HG02588 (cell line): Measurements from ENCODE around the gene PCSK4.

ENCODE experiments used
- ATAC-seq: cut with Tn5 transposase; IDR thresholded peaks from one replicate; pipeline ENCODE4 v1.9.1; 2021; ENCODE audit warnings: mild to moderate bottlenecking, moderate library complexity; ENCODE audit not compliant: unreplicated experiment

PCSK4 gene

DNA sequence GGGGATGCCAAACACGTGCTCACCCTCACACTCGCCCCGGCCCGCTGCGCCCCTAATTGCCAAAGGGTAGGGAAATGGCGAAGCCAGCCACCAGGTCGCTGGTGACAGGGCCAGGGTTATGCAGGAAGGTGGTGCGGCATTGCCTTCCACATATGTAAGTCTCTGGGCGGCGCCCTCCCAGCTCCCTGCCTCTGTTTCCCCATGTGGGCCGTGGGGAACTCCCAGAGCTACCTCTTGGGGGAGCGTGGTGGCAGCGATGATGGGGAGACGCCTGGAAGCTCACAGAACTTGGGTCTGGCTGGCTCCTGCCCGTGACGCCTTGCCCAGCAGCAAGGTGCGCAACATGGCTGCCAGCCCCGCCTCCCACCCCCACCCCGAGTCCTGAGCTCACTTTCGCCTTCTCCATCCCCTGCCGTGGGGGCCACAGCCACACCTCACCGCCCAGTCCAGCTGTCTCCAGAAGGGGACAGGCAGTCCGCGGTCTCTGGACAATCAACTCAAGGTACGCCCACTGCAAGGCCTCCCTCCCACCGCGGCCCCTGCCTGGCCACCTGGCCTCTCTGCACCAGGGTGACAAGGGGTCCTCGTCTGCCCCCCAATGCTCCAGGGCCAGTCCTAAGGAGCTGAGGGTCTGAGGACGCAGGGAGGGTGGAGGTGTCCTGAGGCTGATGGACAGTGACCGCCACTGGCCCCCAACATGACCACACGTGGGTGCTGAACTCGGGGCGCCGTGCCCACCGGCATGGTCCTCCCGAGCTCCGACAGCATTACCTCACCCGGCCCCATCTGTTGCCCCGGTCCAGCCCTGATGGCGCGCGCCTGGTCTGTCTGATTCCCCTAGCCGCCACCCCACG, 17.7 kb downstream of the PCSK4 start:
- no peak for ATAC-seq

DNA sequence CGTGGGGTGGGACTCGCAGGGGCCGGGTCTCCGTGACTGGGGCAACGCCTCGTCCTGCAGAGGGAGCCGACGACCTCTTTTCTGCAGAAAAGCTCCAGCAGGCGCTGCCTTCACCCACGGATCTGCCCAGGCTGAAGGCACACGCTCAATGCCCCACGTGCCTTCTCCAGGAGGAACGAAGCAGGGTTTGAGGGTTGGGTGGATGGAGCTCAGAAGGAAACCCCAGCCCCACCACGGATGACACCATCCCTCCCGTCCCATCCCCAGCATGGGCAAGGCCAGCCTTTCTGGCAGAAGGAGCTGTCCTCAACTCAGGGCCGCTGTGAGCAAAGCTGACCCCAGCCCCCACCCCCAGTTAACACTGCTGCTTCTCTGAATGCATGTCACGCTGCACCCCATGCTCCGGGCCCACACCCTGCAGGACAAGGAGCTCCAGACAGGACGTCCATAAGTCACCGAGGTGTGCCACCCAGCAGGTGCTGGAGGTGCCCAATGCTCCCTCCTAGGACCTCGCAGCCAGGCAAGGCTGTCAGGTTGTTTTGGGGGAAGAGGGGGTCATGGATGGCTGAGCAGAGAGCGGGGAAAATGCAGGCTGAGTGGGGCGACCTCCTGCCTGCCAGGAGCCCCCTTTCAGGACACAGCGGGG, 18.5 kb downstream of the PCSK4 start:
- ATAC-seq: no peak

DNA sequence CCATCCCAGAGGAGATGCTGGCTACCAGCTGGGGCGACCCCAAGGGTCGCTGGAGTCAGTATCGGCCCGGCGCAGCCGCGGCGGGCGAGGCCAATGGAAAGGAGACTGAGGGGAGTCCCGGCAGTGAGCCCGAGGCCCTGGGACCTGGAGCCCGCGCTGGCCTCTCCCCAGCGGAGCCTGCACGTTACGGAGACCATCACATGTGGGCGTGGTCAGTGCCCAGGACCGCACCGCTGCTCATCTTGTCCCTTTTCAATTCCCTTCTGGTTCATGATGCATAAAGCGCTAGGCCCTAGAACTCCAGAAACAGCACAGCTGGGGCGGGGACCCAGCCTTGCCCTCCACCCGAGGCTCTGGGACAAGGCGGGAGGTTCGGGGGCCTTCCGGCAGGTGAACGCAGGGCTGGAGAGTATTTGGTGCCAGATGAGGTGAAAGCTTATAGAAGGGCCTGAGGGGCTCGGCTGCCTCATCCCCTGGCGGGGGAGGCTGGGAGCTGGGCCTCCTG, 19.1 kb downstream of the PCSK4 start:
- ATAC-seq: no peak

DNA sequence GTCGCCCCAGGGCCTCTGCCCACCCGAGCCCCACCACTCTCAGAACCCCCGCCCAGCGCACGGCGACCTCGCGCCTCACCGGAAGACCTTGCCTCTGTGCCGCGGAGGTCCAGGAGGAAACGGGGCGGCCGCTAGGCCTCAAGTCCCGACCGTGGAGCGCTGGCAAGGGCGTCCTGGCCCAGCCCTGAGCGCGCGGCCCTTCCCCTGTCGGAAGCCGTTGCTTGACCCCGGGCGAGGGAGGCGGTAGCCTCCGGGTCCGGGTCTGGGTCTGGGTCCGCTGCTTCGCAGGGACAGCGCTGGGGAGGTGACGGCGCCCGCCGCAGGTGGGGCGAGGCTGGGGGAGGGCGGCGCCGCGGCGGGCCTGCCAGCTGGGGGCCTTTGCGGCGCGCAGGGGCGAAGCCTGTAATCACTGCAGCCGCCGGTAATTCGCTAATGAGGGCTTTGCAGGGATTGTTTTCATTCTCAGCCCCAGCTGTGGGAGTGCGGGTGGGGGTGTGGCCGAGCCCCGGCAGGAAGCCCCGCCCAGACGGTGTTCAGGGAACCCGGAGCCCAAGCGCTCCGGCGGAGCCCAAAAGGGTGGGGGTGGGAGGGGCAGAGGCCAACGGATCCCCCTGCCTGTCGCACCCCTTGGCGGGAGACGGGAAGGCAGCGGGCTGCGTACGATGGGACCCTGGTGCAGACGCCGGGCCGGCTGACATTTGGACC, 19.7 kb downstream of the PCSK4 start:
- ATAC-seq: no peak

DNA sequence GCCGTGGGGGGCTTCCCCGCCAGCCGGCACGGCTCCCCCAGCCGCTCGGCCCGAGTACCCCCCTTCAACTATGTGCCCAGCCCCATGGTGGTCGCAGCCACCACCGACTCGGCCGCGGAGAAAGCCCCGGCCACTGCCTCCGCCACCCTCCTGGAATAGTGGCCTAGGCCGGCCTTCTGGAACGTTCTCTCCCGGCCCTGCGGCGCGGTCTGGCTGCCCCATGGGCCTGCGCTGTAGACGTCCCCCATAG, 20.2 kb downstream of the PCSK4 start:
- no peak for ATAC-seq

DNA sequence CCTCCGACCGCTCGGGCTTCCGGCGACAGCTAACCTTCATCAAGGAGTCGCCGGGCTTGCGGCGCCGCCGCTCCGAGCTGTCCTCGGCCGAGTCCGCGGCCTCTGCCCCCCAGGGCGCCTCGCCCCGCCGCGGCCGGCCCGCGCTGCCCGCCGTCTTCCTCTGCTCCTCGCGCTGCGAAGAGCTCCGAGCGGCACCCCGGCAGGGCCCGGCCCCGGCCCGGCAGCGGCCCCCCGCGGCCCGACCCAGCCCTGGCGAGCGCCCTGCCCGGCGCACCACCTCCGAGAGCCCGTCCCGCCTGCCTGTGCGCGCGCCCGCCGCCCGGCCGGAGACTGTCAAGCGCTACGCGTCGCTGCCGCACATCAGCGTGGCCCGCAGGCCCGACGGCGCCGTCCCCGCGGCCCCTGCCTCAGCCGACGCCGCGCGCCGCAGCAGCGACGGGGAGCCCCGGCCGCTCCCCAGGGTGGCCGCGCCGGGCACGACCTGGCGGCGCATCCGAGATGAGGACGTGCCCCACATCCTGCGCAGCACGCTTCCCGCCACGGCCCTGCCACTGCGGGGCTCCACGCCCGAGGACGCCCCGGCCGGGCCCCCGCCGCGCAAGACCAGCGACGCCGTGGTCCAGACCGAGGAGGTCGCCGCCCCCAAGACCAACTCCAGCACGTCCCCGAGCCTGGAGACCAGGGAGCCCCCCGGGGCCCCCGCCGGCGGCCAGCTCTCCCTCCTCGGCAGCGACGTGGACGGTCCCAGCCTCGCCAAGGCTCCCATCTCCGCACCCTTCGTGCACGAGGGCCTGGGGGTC, 20.7 kb downstream of the PCSK4 start:
- no peak for ATAC-seq

DNA sequence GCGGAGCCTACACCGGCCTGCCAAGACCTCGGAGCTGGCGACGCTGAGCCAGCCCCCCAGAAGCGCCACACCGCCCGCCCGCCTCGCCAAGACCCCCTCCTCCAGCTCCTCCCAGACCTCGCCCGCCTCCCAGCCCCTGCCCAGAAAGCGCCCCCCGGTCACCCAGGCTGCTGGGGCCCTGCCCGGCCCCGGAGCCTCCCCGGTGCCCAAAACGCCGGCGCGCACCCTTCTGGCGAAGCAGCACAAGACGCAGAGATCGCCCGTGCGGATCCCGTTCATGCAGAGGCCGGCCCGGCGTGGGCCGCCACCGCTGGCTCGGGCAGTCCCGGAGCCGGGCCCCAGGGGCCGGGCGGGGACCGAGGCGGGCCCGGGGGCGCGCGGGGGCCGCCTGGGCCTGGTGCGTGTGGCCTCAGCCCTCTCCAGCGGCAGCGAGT, 21.3 kb downstream of the PCSK4 start:
- ATAC-seq: no peak

DNA sequence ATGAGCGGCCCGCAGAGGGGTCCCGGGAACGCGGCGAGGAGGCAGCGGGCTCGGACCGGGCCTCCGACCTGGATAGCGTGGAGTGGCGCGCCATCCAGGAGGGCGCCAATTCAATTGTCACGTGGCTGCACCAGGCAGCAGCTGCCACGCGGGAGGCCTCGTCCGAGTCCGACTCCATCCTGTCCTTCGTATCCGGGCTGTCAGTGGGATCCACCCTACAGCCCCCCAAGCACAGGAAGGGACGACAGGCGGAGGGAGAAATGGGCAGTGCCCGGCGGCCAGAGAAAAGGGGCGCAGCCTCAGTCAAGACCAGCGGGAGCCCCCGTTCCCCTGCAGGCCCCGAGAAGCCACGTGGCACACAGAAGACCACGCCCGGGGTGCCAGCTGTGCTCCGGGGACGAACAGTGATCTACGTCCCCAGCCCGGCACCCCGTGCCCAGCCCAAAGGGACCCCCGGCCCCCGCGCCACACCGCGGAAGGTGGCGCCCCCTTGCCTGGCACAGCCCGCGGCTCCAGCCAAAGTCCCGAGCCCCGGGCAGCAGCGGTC, 21.8 kb downstream of the PCSK4 start:
- no peak for ATAC-seq

DNA sequence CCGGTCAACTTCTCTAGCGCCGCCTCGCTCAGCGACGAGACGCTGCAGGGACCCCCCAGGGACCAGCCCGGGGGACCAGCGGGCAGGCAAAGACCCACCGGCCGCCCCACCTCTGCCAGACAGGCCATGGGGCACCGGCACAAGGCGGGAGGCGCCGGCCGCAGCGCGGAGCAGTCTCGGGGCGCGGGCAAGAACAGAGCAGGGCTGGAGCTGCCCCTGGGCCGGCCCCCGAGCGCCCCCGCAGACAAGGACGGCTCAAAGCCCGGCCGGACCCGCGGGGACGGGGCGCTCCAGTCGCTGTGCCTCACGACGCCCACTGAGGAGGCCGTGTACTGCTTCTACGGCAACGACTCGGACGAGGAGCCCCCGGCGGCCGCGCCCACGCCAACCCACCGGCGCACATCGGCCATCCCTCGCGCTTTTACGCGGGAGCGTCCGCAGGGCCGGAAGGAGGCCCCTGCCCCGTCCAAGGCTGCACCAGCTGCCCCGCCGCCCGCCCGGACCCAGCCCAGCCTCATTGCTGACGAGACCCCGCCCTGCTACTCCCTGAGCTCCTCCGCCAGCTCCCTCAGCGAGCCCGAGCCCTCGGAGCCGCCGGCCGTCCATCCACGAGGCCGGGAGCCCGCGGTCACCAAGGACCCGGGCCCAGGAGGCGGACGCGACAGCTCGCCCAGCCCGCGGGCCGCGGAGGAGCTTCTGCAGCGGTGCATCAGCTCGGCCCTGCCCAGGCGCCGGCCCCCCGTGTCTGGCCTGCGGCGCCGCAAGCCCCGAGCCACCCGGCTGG, 22.5 kb downstream of the PCSK4 start:
- ATAC-seq: no peak

DNA sequence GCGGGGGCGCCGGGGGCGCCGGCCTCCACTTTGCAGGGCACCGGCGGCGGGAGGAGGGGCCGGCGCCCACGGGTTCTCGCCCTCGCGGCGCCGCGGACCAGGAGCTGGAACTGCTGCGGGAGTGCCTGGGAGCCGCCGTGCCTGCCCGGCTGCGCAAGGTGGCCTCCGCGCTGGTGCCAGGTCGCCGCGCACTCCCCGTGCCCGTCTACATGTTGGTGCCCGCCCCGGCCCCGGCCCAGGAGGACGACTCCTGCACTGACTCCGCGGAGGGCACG, 23.0 kb downstream of the PCSK4 start:
- no peak for ATAC-seq

DNA sequence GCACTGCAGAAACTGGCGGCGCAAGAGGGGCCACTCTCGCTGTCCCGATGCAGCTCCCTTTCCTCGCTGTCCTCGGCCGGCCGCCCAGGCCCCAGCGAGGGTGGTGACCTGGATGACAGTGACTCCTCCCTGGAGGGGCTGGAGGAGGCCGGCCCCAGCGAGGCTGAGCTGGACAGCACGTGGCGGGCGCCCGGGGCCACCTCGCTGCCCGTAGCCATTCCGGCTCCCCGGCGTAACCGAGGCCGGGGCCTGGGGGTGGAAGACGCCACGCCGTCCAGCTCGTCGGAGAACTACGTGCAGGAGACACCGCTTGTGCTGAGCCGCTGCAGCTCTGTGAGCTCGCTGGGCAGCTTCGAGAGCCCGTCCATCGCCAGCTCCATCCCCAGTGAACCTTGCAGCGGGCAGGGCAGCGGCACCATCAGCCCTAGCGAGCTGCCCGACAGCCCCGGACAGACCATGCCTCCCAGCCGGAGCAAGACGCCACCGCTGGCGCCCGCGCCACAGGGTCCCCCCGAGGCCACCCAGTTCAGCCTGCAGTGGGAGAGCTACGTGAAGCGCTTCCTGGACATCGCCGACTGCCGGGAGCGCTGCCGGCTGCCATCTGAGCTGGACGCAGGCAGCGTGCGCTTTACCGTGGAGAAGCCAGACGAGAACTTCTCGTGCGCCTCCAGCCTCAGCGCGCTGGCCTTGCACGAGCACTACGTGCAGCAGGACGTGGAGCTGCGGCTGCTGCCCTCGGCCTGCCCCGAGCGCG, 23.5 kb downstream of the PCSK4 start:
- no peak for ATAC-seq

DNA sequence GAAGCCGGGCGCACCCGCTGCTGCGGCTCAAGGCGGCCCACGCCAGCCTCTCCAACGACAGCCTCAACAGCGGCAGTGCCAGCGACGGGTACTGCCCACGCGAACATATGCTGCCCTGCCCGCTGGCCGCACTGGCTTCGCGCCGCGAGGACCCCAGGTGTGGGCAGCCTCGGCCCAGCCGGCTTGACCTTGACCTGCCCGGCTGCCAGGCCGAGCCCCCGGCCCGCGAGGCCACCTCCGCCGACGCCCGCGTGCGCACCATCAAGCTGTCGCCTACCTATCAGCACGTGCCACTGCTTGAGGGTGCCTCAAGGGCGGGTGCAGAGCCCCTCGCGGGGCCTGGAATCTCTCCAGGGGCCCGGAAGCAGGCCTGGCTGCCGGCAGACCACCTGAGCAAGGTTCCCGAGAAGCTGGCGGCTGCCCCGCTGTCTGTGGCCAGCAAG, 24.1 kb downstream of the PCSK4 start:
- no peak for ATAC-seq

DNA sequence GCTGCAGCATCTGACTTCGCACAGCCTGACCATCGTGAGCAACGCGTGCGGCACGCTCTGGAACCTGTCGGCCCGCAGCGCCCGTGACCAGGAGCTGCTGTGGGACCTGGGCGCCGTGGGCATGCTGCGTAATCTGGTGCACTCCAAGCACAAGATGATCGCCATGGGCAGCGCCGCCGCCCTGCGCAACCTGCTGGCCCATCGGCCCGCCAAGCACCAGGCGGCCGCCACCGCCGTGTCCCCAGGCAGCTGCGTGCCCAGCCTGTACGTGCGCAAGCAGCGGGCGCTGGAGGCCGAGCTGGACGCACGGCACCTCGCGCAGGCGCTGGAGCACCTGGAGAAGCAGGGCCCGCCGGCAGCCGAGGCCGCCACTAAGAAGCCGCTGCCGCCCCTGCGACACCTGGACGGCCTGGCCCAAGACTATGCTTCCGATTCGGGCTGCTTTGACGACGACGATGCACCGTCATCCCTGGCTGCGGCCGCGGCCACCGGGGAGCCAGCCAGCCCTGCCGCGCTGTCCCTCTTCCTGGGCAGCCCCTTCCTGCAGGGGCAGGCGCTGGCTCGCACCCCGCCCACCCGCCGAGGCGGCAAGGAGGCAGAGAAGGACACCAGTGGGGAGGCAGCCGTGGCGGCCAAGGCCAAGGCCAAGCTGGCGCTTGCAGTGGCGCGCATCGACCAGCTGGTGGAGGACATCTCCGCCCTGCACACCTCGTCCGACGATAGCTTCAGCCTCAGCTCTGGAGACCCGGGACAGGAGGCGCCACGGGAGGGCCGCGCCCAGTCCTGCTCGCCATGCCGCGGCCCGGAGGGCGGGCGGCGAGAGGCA, 24.7 kb downstream of the PCSK4 start:
- ATAC-seq: no peak

DNA sequence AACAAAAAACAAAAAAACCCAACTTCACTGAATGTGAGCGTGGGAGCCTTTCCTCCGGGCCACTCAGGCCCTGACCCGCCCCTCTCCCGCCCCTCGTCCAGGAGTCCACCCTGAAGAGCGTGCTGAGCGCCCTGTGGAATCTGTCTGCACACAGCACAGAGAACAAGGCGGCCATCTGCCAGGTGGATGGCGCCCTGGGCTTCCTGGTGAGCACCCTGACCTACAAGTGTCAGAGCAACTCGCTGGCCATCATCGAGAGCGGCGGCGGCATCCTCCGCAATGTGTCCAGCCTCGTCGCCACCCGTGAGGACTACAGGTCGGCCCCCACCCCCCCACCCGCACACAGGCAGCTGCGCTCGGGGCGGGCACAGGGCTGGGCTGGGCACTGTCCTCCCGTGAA, 28.3 kb downstream of the PCSK4 start:
- ATAC-seq: no peak

DNA sequence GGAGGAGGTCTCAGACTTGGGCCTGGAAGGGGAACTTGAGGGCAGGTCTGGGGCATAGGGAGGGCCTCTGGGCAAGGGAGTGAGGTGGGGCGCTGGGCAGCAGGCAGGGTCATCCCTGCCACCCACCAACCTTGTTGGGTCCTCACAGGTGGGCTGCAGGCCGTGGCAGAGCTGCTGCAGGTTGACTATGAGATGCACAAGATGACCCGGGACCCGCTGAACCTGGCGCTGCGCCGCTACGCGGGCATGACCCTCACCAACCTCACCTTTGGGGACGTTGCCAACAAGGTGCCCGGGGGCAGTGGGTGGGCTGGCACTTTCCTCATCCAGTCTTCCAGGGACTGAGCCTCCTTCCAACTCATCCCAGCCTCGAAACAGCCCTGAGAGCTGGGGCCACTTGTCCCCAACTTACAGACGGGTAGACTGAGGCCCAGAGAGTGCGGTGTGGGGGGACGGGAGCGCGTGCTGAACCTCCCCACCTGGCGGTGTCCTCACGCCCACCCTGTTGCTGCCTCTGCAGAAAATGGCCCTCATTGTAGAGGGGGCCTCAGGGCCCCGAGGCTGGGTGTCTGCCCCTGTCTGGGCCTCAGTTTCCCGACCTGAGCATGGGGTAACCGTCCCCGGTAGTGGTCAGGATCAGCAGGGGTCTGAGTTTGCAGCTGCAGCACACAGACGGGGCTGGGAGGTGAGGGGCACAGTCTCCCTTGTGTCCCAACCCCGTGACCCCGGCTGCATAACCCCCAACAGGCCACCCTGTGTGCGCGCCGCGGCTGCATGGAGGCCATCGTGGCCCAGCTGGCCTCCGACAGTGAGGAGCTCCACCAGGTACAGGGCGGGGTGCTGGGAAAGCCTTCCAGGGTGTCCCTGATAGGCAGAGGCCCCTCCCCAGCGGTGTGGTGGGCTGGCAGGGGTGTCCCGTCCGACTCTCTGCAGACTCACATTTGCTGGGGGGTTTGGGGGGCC, 29.8 kb downstream of the PCSK4 start:
- ATAC-seq: no peak

DNA sequence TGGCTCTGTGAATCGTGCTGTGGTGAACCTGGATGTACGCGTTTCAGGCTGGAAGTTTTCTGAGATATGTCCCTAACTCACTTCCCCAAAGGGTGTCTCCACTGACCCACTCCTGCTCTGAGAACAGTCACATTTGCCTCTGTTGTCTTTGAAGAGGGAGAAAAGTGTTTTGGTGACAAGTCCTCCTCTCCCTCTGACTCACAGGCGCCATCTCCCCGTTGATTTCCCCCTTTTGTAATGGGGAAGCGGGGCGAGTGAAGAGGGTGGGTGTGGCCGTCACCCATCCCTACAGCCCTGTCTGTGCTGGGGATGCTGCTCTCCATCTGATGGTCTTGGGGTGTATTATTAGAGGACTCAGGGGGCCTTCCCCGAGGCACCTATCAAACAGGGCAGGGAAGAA, 30.7 kb downstream of the PCSK4 start:
- ATAC-seq: no peak

DNA sequence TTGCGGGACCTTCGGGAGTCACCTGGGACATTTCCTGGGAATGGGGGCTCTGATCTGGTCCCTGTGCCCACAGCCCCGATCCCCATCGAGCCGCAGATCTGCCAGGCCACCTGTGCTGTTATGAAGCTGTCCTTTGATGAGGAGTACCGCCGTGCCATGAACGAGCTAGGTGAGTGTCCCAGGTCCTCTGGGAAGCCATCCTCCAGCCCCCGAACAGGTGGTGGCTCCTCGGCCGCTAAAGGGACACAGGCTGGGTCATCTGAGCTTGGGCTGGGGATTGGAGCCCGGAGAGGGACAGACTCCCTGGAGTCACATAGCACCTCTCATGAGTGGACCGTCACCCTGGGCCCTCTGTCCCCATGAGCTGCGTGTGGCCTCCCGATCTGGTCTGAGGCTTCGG, 32.3 kb downstream of the PCSK4 start:
- ATAC-seq: no peak
